Endothelial cell of umbilical vein (primary cell): ENCODE results near the gene TMED7. TPM values are rescaled to one million over a fixed set of nuclear protein-coding genes. Genes with fewer than 3 reads are reported as not detected.

ENCODE experiments used
- BruUV-seq: library from RNA; stranded (reverse); fragments of 400-500 nt; replicated peaks from 2 replicates; lab custom pipeline; 2021; lab: Mats Ljungman, UMichigan
- CTCF ChIA-PET: fragments of 300-600, 350-600 bp; sonication (Branson Sonifier 250); formaldehyde crosslinking; loops from one replicate; lab custom pipeline; 2021; ENCODE audit warnings: antibody characterized with exemption, inconsistent platforms; lab: Charles Lee
- POLR2A ChIA-PET: fragments of 300-600, 350-600 bp; sonication (Branson Sonifier 250); formaldehyde crosslinking; loops from one replicate; lab custom pipeline; 2021; ENCODE audit warnings: antibody characterized with exemption, inconsistent platforms; lab: Charles Lee
- DNase-seq: peaks from one replicate; pipeline ENCODE4 v3.0.0-alpha.2; 2011; ENCODE audit warnings: low read depth, low spot score
- FAIRE-seq: peaks from 2 replicates; lab custom pipeline; 2011; peaks lifted over from hg19 to GRCh38; lab: Jason Lieb, UNC
- H2AFZ ChIP-seq: 2 replicates; pipeline ENCODE4 v1.6.0; 2012; ENCODE audit warnings: low read depth, low read length, control low read depth, inconsistent platforms
- H3K27ac ChIP-seq: 2 replicates; pipeline ENCODE4 v1.5.1; 2011; ENCODE audit warnings: low read depth, mild to moderate bottlenecking, control low read depth, low read length, moderate library complexity; ENCODE audit not compliant: insufficient read depth
- H3K27me3 ChIP-seq, 2 experiments: 2 replicates each; pipeline versions ENCODE4 v1.6.0 to v1.6.1; 2011; ENCODE audit warnings: low read length in 2 of 2, mixed read lengths in 1 of 2; ENCODE audit not compliant: control insufficient read depth in 2 of 2, insufficient read depth in 2 of 2
- H3K36me3 ChIP-seq, 2 experiments: 2 replicates in 1 of 2; 3 replicates in 1 of 2; pipeline ENCODE4 v1.5.1; 2011; ENCODE audit warnings: low read length in 2 of 2, mild to moderate bottlenecking in 1 of 2, moderate library complexity in 1 of 2; ENCODE audit not compliant: control insufficient read depth in 2 of 2, insufficient read depth in 2 of 2; ENCODE audit errors: extremely low read depth in 1 of 2
- H3K4me1 ChIP-seq: 3 replicates; pipeline ENCODE4 v1.5.1; 2011; ENCODE audit warnings: mild to moderate bottlenecking, low read length; ENCODE audit not compliant: control insufficient read depth, insufficient read depth; ENCODE audit errors: extremely low read depth
- H3K4me2 ChIP-seq: 2 replicates; pipeline ENCODE4 v1.6.1; 2011; ENCODE audit warnings: low read length, control low read depth, mixed read lengths; ENCODE audit not compliant: insufficient read depth
- H3K4me3 ChIP-seq, 3 experiments: fragments of 200-600 bp in 1 of 3; sonication (generic), shearing (Covaris generic) in 1 of 3; replicated peaks in 1 of 3; 2 replicates each; pipeline ENCODE4 v1.5.1; 2011 to 2016; ENCODE audit warnings: control low read depth in 3 of 3, low read length in 3 of 3, mild to moderate bottlenecking in 2 of 3, inconsistent platforms in 1 of 3, low read depth in 1 of 3, moderate library complexity in 1 of 3; ENCODE audit not compliant: insufficient read depth in 1 of 3
- H3K79me2 ChIP-seq: 2 replicates; pipeline ENCODE4 v1.6.0; 2012; ENCODE audit warnings: low read length, inconsistent platforms; ENCODE audit not compliant: control insufficient read depth, insufficient read depth
- H3K9ac ChIP-seq: replicated peaks from 2 replicates; pipeline ENCODE3; 2011; ENCODE audit warnings: low read length, control low read depth; ENCODE audit not compliant: insufficient read depth; ENCODE audit errors: extremely low read depth
- H3K9me1 ChIP-seq: replicated peaks from 3 replicates; pipeline ENCODE4 v1.6.0; 2011; ENCODE audit warnings: mild to moderate bottlenecking, low read length; ENCODE audit not compliant: control insufficient read depth, insufficient read depth; ENCODE audit errors: extremely low read depth
- H3K9me3 ChIP-seq: replicated peaks from 2 replicates; pipeline ENCODE4 v1.5.1; 2012; ENCODE audit warnings: low read length, inconsistent platforms; ENCODE audit not compliant: control insufficient read depth, insufficient read depth
- H4K20me1 ChIP-seq: replicated peaks from 2 replicates; pipeline ENCODE3; 2011; ENCODE audit warnings: mild to moderate bottlenecking, low read length; ENCODE audit not compliant: control insufficient read depth, insufficient read depth; ENCODE audit errors: extremely low read depth
- EZH2 ChIP-seq: IDR thresholded peaks from 2 replicates; pipeline ENCODE4 v1.6.1; 2012; ENCODE audit warnings: borderline replicate concordance, low read depth, mild to moderate bottlenecking, moderate library complexity, low read length, inconsistent platforms; ENCODE audit not compliant: severe bottlenecking
- FOS ChIP-seq: IDR thresholded peaks from 2 replicates; pipeline ENCODE4 v1.6.1; 2011; ENCODE audit warnings: mild to moderate bottlenecking, low read length, moderate library complexity, borderline replicate concordance; ENCODE audit not compliant: insufficient read depth
- GATA2 ChIP-seq: IDR thresholded peaks from 2 replicates; pipeline ENCODE4 v1.7.0; 2011; ENCODE audit warnings: low read depth, mild to moderate bottlenecking, moderate library complexity, mixed read lengths, low read length; ENCODE audit not compliant: insufficient read length, insufficient read depth
- MYC ChIP-seq: IDR thresholded peaks from one replicate; pipeline ENCODE4 v1.6.1; 2011; ENCODE audit warnings: mild to moderate bottlenecking, low read depth, low read length
- dilution Hi-C: fragments of 300-500 bp; cut with MboI; formaldehyde crosslinking; loops from one replicate; pipeline ENCODE4 v1.15.0; 2019; ENCODE audit warnings: low sequenced_read_pairs; ENCODE audit not compliant: extremely low pct_ligation_motif_present
- intact Hi-C: fragments of 100-400 bp; cut with micrococcal nuclease; formaldehyde crosslinking; loops from one replicate; pipeline ENCODE4 v1.10.0; 2022
- polyA plus RNA-seq, 4 experiments: library from polyadenylated mRNA; depleted of rRNA in 3 of 4; stranded (reverse) in 3 of 4; unstranded in 1 of 4; fragments of >200 nt; gene quantifications; 2 replicates each; pipeline versions ENCODE4 v1.2.1 to v1.2.3, GENCODE V29; 2011 to 2012; ENCODE audit warnings: missing spikeins in 1 of 4
- total RNA-seq: library from RNA; stranded (reverse); gene quantifications from 2 replicates; pipeline ENCODE4 v1.2.3, GENCODE V29; 2021
- TF ChIP-seq, protein P1 (sequence below): IDR thresholded peaks from 2 replicates; pipeline ENCODE4 v1.6.1; 2011; ENCODE audit not compliant: insufficient read depth, insufficient read length

Gene TMED7
- total and polyA plus RNA-seq, 2 donors (not counting 3 experiments of a cell fraction or from before 2014, with no cell fraction given) = 57.6 to 101 TPM

DNA sequence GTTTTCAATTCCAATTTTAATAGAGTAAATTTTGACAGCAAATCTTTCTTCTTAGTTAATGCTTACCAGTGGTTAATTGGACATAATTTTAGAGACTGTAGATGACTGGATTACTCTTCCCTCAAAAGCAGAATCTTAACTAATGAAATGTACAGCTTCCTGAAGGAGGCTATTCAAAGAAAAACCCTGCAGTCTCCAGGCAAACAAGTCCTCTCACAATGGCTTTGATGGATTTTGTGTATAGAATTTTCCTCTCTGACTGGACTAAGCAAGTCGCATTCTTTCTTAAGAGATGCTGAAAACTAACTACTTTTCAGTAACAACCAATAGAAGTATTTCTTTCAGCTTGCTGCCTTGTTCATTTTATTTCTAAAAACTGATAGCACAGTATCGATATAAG is 35.7 kb upstream of the TMED7 start:
- DNase-seq (no peak), FAIRE-seq (no peak)
- POLR2A ChIA-PET = no interaction called here
- CTCF ChIA-PET = no interaction called here
- no peaks in the 10 kb centered on the region for H3K4me1 ChIP-seq
- no TSS peak for BruUV-seq
- no peak overlapping the region for H3K4me2 ChIP-seq
- H2AFZ ChIP-seq = no peak overlapping the region
- no peaks in the 10 kb centered on the region for H3K36me3 ChIP-seq
- no peak overlapping the region for H3K9ac ChIP-seq
- H3K4me3 ChIP-seq = no peak overlapping the region
- H3K79me2 ChIP-seq = no peaks in the 10 kb centered on the region
- no peak for TF ChIP-seq EZH2
- TF ChIP-seq GATA2 = no peak
- no peak for TF ChIP-seq FOS
- intact Hi-C loops (no loop called here), dilution Hi-C loops (no loop called here)
- no peaks in the 10 kb centered on the region for H4K20me1 ChIP-seq
- H3K9me3 ChIP-seq = no peaks in the 10 kb centered on the region
- H3K27me3 ChIP-seq = no peaks in the 10 kb centered on the region
- H3K27ac ChIP-seq = no peak overlapping the region
- H3K9me1 ChIP-seq = no peaks in the 10 kb centered on the region

DNA sequence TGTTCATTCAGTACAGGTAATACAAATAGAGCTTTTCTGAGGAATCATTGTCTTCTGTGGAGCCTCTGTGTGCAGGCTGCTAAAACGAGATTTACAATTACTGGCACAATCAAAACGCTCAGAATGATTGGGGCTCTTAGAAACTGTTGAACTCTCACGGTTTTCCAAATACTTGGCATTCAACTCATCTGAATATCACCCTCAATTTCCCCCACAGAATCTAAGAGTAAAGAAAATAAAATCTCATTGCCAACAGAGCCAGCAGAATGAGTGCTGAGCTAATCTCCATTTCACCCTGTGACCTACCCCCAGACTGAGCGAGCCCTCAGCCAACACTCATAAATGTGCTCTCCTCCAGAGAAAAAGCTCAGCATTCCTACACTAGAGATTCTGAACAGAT is 35.3 kb upstream of the TMED7 start:
- FAIRE-seq = no peak
- H3K4me3 ChIP-seq = no peak overlapping the region
- intact Hi-C loops (no loop called here), dilution Hi-C loops (no loop called here)
- H3K9me1 ChIP-seq = no peaks in the 10 kb centered on the region
- no peaks in the 10 kb centered on the region for H3K4me1 ChIP-seq
- H3K36me3 ChIP-seq = no peaks in the 10 kb centered on the region
- H3K9ac ChIP-seq = no peak overlapping the region
- CTCF ChIA-PET = no interaction called here
- BruUV-seq = no TSS peak
- POLR2A ChIA-PET = no interaction called here
- no peaks in the 10 kb centered on the region for H4K20me1 ChIP-seq
- H2AFZ ChIP-seq = no peak overlapping the region
- TF ChIP-seq, protein P1, sequence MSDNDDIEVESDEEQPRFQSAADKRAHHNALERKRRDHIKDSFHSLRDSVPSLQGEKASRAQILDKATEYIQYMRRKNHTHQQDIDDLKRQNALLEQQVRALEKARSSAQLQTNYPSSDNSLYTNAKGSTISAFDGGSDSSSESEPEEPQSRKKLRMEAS = no peak
- TF ChIP-seq MYC = no peak
- H3K27ac ChIP-seq = no peak overlapping the region
- H3K79me2 ChIP-seq = no peaks in the 10 kb centered on the region
- H3K27me3 ChIP-seq = no peaks in the 10 kb centered on the region
- no peaks in the 10 kb centered on the region for H3K9me3 ChIP-seq
- no peak overlapping the region for H3K4me2 ChIP-seq
- no peak for DNase-seq
